NCI-H128 (cell line): Measurements from ENCODE around the gene KPTN.
A peak's percentile ranks its signal among the peaks of the same experiment; 100 is the strongest.

Source experiments
- DNase-seq: peaks from one replicate; lab custom pipeline; 2025; ENCODE audit not compliant: unreplicated experiment; lab: John Stamatoyannopoulos, UW

The KPTN gene

GRCh38 chr19:47483800-47484690 lies at the start of gene KPTN:
Gene KPTN (minus strand): TSS chr19:47484219. CDS start chr19:47484160, 59 bp downstream.
- DNase-seq: peak; percentile 76

- no peak for DNase-seq
Observed at GRCh38 chr19:47531640-47532387, 47.8 kb upstream of the KPTN start.

- DNase-seq: no peak
Observed at GRCh38 chr19:47529018-47529742, 45.2 kb upstream of the KPTN start.

GRCh38 chr19:47526798-47527197 lies 42.8 kb upstream of the KPTN start:
- no peak for DNase-seq

GRCh38 chr19:47523473-47523872 lies 39.5 kb upstream of the KPTN start:
- no peak for DNase-seq

- no peak for DNase-seq
Observed at GRCh38 chr19:47521473-47522180, 37.6 kb upstream of the KPTN start.

GRCh38 chr19:47520839-47521238 lies 36.8 kb upstream of the KPTN start:
- DNase-seq: no peak

- DNase-seq: no peak
Observed at GRCh38 chr19:47520343-47520806, 36.4 kb upstream of the KPTN start.

- no peak for DNase-seq
Observed at GRCh38 chr19:47518854-47519253, 34.8 kb upstream of the KPTN start.

GRCh38 chr19:47518139-47518538 lies 34.1 kb upstream of the KPTN start:
- DNase-seq: no peak

GRCh38 chr19:47514869-47515588 lies 31.0 kb upstream of the KPTN start, which contains the start of gene NAPA:
Gene NAPA (minus strand): TSS chr19:47515063. CDS start chr19:47514940, 123 bp downstream.
- DNase-seq: peak; percentile 100

GRCh38 chr19:47514151-47514868 lies 30.3 kb upstream of the KPTN start:
- DNase-seq: no peak

GRCh38 chr19:47512948-47513319 lies 28.9 kb upstream of the KPTN start:
- DNase-seq: no peak

- no peak for DNase-seq
Observed at GRCh38 chr19:47512183-47512947, 28.3 kb upstream of the KPTN start.

- no peak for DNase-seq
Observed at GRCh38 chr19:47511681-47512080, 27.7 kb upstream of the KPTN start.

GRCh38 chr19:47511128-47511517 lies 27.1 kb upstream of the KPTN start:
- DNase-seq: no peak

GRCh38 chr19:47510516-47511127 lies 26.6 kb upstream of the KPTN start:
- DNase-seq: no peak

- no peak for DNase-seq
Observed at GRCh38 chr19:47509973-47510372, 26.0 kb upstream of the KPTN start.
